ENCODE measurements around the gene GLB1L. TPM values are rescaled to one million over a fixed set of nuclear protein-coding genes. Genes with fewer than 3 reads are reported as not detected.

The GLB1L gene
- polyA plus RNA-seq, 1 donor (not counting 4 experiments of a cell fraction or from before 2014, with no cell fraction given) = 5.2 TPM

DNA sequence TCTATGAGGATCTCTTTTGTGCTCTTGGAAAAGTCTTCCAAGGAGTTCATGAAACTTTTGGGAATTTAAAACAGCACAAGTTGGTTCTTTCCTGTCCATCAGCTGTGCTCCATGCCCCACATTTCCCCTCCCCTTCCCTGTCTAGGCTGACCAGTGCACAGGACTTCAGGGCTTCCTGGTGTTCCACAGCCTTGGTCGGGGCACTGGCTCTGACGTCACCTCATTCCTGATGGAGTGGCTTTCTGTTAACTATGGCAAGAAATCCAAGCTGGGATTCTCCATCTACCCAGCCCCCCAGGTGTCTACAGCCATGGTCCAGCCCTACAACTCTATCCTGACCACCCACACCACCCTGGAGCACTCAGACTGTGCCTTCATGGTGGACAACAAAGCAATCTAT is 25.8 kb upstream of the GLB1L start:
- H4K20me1 ChIP-seq (ENCODE audit: control insufficient read depth, extremely low read depth, insufficient read depth, low read length) = no peaks in the 10 kb centered on the region
- FAIRE-seq = no peak
- DNase-seq (ENCODE audit: low read depth, low spot score) = no peak
- H3K9me1 ChIP-seq (ENCODE audit: control insufficient read depth, extremely low read depth, insufficient read depth, low read length) = no peaks in the 10 kb centered on the region
- H3K4me1 ChIP-seq (ENCODE audit: control insufficient read depth, extremely low read depth, insufficient read depth, low read length) = peaks cover 38% of the 10 kb centered on the region
- no peaks in the 10 kb centered on the region for H3K79me2 ChIP-seq (ENCODE audit: control insufficient read depth, insufficient read depth, low read length)
- no peak overlapping the region for H3K27ac ChIP-seq (ENCODE audit: control insufficient read depth, insufficient read depth, low read length)
- H3K9ac ChIP-seq (ENCODE audit: control insufficient read depth, extremely low read depth, insufficient read depth, low read length) = no peak overlapping the region
- H3K27me3 ChIP-seq (ENCODE audit: control insufficient read depth, extremely low read depth, insufficient read depth, low read length) = no peaks in the 10 kb centered on the region
- H3K9me3 ChIP-seq (ENCODE audit: control insufficient read depth, low read depth, low read length) = no peaks in the 10 kb centered on the region
- dilution Hi-C loops (cut with MboI; ENCODE audit: extremely low pct_ligation_motif_present, low sequenced_read_pairs) = no loop called here
- no peak overlapping the region for H3K4me3 ChIP-seq (ENCODE audit: control insufficient read depth in 2 of 3, extremely low read depth in 1 of 3, insufficient read depth in 2 of 3, low read depth in 1 of 3, low read length in 3 of 3)
- H2AFZ ChIP-seq (ENCODE audit: control insufficient read depth, low read length) = no peak overlapping the region
- TF ChIP-seq CTCF (optimal IDR thresholded peaks at IDR 0.05 in 1 of 3, IDR thresholded peaks at IDR 0.05 in 1 of 3, conservative IDR thresholded peaks at IDR 0.05 in 1 of 3; ENCODE audit: extremely low read depth in 1 of 3, insufficient read depth in 2 of 3, low read length in 3 of 3) = no peak
- no peak for TF ChIP-seq EZH2 (IDR thresholded peaks at IDR 0.05; ENCODE audit: low read length)
- no peaks in the 10 kb centered on the region for H3K36me3 ChIP-seq (ENCODE audit: control insufficient read depth in 2 of 2, extremely low read depth in 1 of 2, insufficient read depth in 2 of 2, low read length in 2 of 2)
- no peak overlapping the region for H3K4me2 ChIP-seq (ENCODE audit: control insufficient read depth, extremely low read depth, insufficient read depth, low read depth, low read length)

DNA sequence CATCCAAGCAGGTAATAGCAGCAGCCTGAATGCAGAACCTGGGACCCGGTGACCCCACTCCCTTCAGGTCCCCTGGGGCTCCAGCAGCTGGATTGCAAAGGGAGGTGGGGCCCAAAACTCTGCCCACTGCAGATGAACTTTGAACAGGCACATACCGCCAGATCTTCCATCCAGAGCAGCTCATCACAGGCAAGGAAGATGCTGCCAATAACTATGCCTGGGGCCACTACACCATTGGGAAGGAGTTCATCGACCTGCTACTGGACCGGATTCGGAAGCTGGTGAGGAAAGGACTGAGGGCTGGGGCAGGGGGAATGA is 24.8 kb upstream of the GLB1L start:
- H2AFZ ChIP-seq (ENCODE audit: control insufficient read depth, low read length) = no peak overlapping the region
- FAIRE-seq = no peak
- DNase-seq (ENCODE audit: low read depth, low spot score) = no peak
- H3K4me1 ChIP-seq (ENCODE audit: control insufficient read depth, extremely low read depth, insufficient read depth, low read length) = peaks cover 33% of the 10 kb centered on the region
- dilution Hi-C loops (cut with MboI; ENCODE audit: extremely low pct_ligation_motif_present, low sequenced_read_pairs) = no loop called here
- no peak for TF ChIP-seq CTCF (optimal IDR thresholded peaks at IDR 0.05 in 1 of 3, IDR thresholded peaks at IDR 0.05 in 1 of 3, conservative IDR thresholded peaks at IDR 0.05 in 1 of 3; ENCODE audit: extremely low read depth in 1 of 3, insufficient read depth in 2 of 3, low read length in 3 of 3)
- TF ChIP-seq EZH2 (IDR thresholded peaks at IDR 0.05; ENCODE audit: low read length) = no peak
- H3K79me2 ChIP-seq (ENCODE audit: control insufficient read depth, insufficient read depth, low read length) = no peaks in the 10 kb centered on the region
- no peaks in the 10 kb centered on the region for H3K9me3 ChIP-seq (ENCODE audit: control insufficient read depth, low read depth, low read length)
- no peaks in the 10 kb centered on the region for H4K20me1 ChIP-seq (ENCODE audit: control insufficient read depth, extremely low read depth, insufficient read depth, low read length)
- peak overlapping the region; percentile 22 for H3K4me2 ChIP-seq (ENCODE audit: control insufficient read depth, extremely low read depth, insufficient read depth, low read depth, low read length)
- no peak overlapping the region for H3K4me3 ChIP-seq (ENCODE audit: control insufficient read depth in 2 of 3, extremely low read depth in 1 of 3, insufficient read depth in 2 of 3, low read depth in 1 of 3, low read length in 3 of 3)
- no peak overlapping the region for H3K27ac ChIP-seq (ENCODE audit: control insufficient read depth, insufficient read depth, low read length)
- H3K36me3 ChIP-seq (ENCODE audit: control insufficient read depth in 2 of 2, extremely low read depth in 1 of 2, insufficient read depth in 2 of 2, low read length in 2 of 2) = no peaks in the 10 kb centered on the region
- H3K9ac ChIP-seq (ENCODE audit: control insufficient read depth, extremely low read depth, insufficient read depth, low read length) = no peak overlapping the region
- H3K27me3 ChIP-seq (ENCODE audit: control insufficient read depth, extremely low read depth, insufficient read depth, low read length) = no peaks in the 10 kb centered on the region
- no peaks in the 10 kb centered on the region for H3K9me1 ChIP-seq (ENCODE audit: control insufficient read depth, extremely low read depth, insufficient read depth, low read length)
